Vagina (tissue), 2 donors: ENCODE measurements around the gene MRPL10.

Experiments used
- POLR2A ChIP-seq, 2 donors: fragments of 450-650 bp; IDR thresholded peaks; one replicate each; pipeline ENCODE4 v1.6.1; 2017; ENCODE audit warnings: antibody characterized with exemption in 2 of 2, mild to moderate bottlenecking in 2 of 2, moderate library complexity in 2 of 2
- TF ChIP-seq, protein P1 (sequence below), 3 experiments: fragments of 450-650 bp in 2 of 3; fragments of 200-600 bp in 1 of 3; sonication (generic) in 1 of 3; IDR thresholded peaks; one replicate each; pipeline ENCODE4 v1.5.1; 2017 to 2019; ENCODE audit warnings: antibody characterized with exemption in 3 of 3, mild to moderate bottlenecking in 2 of 3, moderate library complexity in 2 of 3

DNA sequence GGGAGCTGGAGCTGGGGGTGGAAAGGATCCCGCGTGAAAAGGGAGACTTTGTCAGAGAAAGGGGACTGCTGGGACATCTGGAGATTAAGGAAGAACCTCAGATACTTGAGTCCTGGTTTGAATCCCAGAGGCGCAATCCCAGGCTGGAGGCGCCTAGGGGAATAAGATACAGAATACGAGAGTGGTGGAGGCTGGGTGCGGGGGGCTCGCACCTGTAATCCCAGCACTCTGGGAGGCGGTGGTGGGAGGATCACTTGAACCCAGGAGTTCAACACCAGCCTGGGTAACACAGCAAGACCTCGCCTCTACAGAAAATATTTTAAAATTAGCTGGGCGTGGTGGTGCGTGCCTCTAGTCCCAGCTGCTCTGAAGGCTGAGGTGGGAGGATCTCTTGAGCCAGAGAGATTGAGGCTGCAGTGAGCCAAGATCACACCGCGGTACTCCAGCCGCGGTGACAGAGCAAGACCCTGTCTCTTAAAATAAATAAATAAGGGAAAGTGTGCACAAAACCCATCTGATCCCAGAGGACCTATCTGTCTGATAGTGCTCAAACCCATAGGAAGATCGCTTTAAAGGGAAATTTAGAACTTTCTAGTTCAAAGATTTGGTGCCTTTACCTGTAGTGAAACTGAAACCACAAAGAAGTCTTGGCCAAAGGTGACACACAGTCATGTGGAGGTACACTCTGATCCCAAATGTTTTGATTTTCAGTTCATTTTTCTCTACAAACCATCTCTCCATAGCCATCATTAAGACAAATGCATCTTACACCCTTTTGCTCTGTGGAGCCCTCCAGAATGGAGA lies 10.3 kb upstream of the MRPL10 start:
- no peak for TF ChIP-seq POLR2A (IDR thresholded peaks at IDR 0.05)
- TF ChIP-seq, protein P1, sequence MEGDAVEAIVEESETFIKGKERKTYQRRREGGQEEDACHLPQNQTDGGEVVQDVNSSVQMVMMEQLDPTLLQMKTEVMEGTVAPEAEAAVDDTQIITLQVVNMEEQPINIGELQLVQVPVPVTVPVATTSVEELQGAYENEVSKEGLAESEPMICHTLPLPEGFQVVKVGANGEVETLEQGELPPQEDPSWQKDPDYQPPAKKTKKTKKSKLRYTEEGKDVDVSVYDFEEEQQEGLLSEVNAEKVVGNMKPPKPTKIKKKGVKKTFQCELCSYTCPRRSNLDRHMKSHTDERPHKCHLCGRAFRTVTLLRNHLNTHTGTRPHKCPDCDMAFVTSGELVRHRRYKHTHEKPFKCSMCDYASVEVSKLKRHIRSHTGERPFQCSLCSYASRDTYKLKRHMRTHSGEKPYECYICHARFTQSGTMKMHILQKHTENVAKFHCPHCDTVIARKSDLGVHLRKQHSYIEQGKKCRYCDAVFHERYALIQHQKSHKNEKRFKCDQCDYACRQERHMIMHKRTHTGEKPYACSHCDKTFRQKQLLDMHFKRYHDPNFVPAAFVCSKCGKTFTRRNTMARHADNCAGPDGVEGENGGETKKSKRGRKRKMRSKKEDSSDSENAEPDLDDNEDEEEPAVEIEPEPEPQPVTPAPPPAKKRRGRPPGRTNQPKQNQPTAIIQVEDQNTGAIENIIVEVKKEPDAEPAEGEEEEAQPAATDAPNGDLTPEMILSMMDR (IDR thresholded peaks at IDR 0.05): no peak
